Loucy (cell line): ENCODE results near the gene TBATA.

Experiments used
- H2AFZ ChIP-seq: fragments of 200-600 bp; sonication (generic); 2 replicates; pipeline ENCODE4 v1.6.0; 2016; ENCODE audit warnings: antibody characterized with exemption, mild to moderate bottlenecking, low read length, moderate library complexity
- H3F3A ChIP-seq: fragments of 200-600 bp; 2 replicates; pipeline ENCODE4 v1.6.0; 2016; ENCODE audit warnings: antibody characterized with exemption, low read depth, mild to moderate bottlenecking
- H3K27me3 ChIP-seq: fragments of 200-600 bp; sonication (generic); 2 replicates; pipeline ENCODE4 v1.6.1; 2014; ENCODE audit warnings: low read length, mild to moderate bottlenecking; ENCODE audit not compliant: insufficient read depth, poor library complexity, severe bottlenecking
- H3K36me3 ChIP-seq: fragments of 200-600 bp; sonication (generic); 2 replicates; pipeline ENCODE4 v1.6.1; 2016; ENCODE audit warnings: low read length; ENCODE audit not compliant: insufficient read depth
- H3K4me1 ChIP-seq: fragments of 200-600 bp; sonication (generic); 2 replicates; pipeline ENCODE4 v1.5.1; 2014; ENCODE audit warnings: low read length, mild to moderate bottlenecking; ENCODE audit not compliant: insufficient read depth, poor library complexity, severe bottlenecking
- H3K4me2 ChIP-seq: fragments of 200-600 bp; sonication (generic); 2 replicates; pipeline ENCODE4 v1.6.0; 2014; ENCODE audit warnings: antibody characterized with exemption, low read length, low read depth, mild to moderate bottlenecking; ENCODE audit not compliant: poor library complexity, severe bottlenecking
- H3K4me3 ChIP-seq: fragments of 200-600 bp; sonication (generic); 2 replicates; pipeline ENCODE4 v1.5.1; 2014; ENCODE audit warnings: low read length, mild to moderate bottlenecking, mixed read lengths; ENCODE audit not compliant: poor library complexity, severe bottlenecking
- H3K79me2 ChIP-seq: fragments of 200-600 bp; sonication (generic); 2 replicates; pipeline ENCODE4 v1.6.1; 2014; ENCODE audit warnings: low read length; ENCODE audit not compliant: insufficient read depth
- H3K9ac ChIP-seq: fragments of 200-600 bp; sonication (generic); 2 replicates; pipeline ENCODE4 v1.6.0; 2014; ENCODE audit warnings: mild to moderate bottlenecking, low read depth, low read length, moderate library complexity; ENCODE audit not compliant: poor library complexity, severe bottlenecking
- H3K9me2 ChIP-seq: fragments of 200-600 bp; sonication (generic); replicated peaks from 2 replicates; pipeline ENCODE4 v1.6.1; 2016; ENCODE audit warnings: low read depth, low read length, mixed read lengths
- H3K9me3 ChIP-seq: fragments of 200-600 bp; sonication (generic); 2 replicates; pipeline ENCODE4 v1.6.1; 2014; ENCODE audit warnings: mild to moderate bottlenecking, antibody characterized with exemption, low read length, low read depth; ENCODE audit not compliant: insufficient read depth
- H4K20me1 ChIP-seq: fragments of 200-600 bp; sonication (generic); 2 replicates; pipeline ENCODE4 v1.6.0; 2014; ENCODE audit warnings: antibody characterized with exemption, low read length, mild to moderate bottlenecking; ENCODE audit not compliant: insufficient read depth, poor library complexity, severe bottlenecking
- CTCF ChIP-seq: fragments of 200-600 bp; sonication (generic); conservative IDR thresholded peaks from 2 replicates; pipeline ENCODE4 v1.5.1; 2014; ENCODE audit warnings: mild to moderate bottlenecking, antibody characterized with exemption, low read length
- EZH2phosphoT487 ChIP-seq: fragments of 200-600 bp; IDR thresholded peaks from 2 replicates; pipeline ENCODE4 v1.6.1; 2018; ENCODE audit warnings: antibody characterized with exemption, mild to moderate bottlenecking, moderate library complexity, borderline replicate concordance

TBATA gene

DNA sequence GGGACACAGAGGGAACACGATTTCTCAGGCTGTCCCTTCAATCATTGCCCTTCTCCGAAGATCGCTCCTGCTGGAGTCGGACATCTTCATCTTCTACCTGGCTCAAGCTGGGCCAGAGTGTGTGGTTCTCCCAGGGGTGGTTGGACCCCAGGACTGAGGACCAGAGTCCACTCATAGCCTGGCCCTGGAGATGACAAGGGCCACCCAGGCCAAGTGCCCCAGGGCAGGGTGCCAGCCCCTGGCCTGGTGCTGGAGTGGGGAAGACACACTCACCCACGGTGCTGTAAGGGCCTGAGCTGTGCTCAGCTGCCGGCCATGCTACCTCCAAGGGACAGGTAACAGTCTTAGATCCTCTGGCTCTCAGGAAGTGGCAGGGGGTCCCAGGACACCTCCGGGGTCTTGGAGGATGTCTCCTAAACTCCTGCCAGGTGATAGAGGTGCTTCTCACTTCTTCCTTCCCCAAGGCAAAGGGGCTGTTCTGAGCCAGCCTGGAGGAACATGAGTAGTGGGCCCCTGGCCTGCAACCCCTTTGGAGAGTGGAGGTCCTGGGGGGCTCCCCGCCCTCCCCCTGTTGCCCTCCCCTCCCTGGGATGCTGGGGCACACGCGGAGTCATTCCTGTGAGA, 23.3 kb downstream of the TBATA start:
- Histone ChIP-seq H4K20me1 (no peaks in the 10 kb centered on the region), H3K4me1 (peaks cover 8% of the 10 kb centered on the region), H3K79me2 (no peaks in the 10 kb centered on the region), H3K9me2 (no peaks in the 10 kb centered on the region), H3K36me3 (no peaks in the 10 kb centered on the region), H3K9me3 (peaks cover 13% of the 10 kb centered on the region; the same call in 1 of the 2 replicates), H3K4me3 (no peak overlapping the region), H3K4me2 (no peak overlapping the region), H2AFZ (no peak overlapping the region), H3K9ac (no peak overlapping the region), H3K27me3 (no peaks in the 10 kb centered on the region), H3F3A (no peaks in the 10 kb centered on the region)
- TF ChIP-seq CTCF (no peak), EZH2phosphoT487 (no peak)

GRCh38 chr10:70761031-70761601, 24.1 kb downstream of the TBATA start:
- Histone ChIP-seq H3K9me2 (no peaks in the 10 kb centered on the region), H3K4me1 (peaks cover 8% of the 10 kb centered on the region), H4K20me1 (no peaks in the 10 kb centered on the region), H3K4me2 (no peak overlapping the region), H3K79me2 (no peaks in the 10 kb centered on the region), H3K27me3 (no peaks in the 10 kb centered on the region), H2AFZ (no peak overlapping the region), H3K9ac (no peak overlapping the region), H3K4me3 (no peak overlapping the region), H3K36me3 (no peaks in the 10 kb centered on the region), H3F3A (no peaks in the 10 kb centered on the region), H3K9me3 (peaks cover 8% of the 10 kb centered on the region; the same call in 1 of the 2 replicates)
- TF ChIP-seq EZH2phosphoT487 (no peak), CTCF (peak; percentile 52)

DNA sequence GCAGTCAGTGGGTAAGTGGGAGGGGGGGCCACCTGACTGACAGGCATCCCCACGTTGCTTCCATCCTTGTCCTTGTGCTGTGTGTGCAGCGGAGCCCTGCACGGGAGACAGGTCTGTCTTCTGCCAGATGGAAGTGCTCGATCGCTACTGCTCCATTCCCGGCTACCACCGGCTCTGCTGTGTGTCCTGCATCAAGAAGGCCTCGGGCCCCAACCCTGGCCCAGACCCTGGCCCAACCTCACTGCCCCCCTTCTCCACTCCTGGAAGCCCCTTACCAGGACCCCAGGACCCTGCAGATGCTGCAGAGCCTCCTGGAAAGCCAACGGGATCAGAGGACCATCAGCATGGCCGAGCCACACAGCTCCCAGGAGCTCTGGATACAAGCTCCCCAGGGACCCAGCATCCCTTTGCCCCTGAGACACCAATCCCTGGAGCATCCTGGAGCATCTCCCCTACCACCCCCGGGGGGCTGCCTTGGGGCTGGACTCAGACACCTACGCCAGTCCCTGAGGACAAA, 24.8 kb downstream of the TBATA start:
- Histone ChIP-seq H2AFZ (no peak overlapping the region), H3K9me2 (no peaks in the 10 kb centered on the region), H3K9me3 (0 out of 2 replicates have a peak, but pooled peaks cover under 1% of the 10 kb centered on the region), H3K4me1 (peaks cover 8% of the 10 kb centered on the region), H3K36me3 (no peaks in the 10 kb centered on the region), H3K9ac (no peak overlapping the region), H3K4me3 (no peak overlapping the region), H4K20me1 (no peaks in the 10 kb centered on the region), H3K4me2 (no peak overlapping the region), H3F3A (no peaks in the 10 kb centered on the region), H3K27me3 (no peaks in the 10 kb centered on the region), H3K79me2 (no peaks in the 10 kb centered on the region)
- TF ChIP-seq EZH2phosphoT487 (no peak), CTCF (no peak)
